Thoracic aorta (tissue), 2 donors: ENCODE data around the gene TMEM50A. TPM values are rescaled to one million over a fixed set of nuclear protein-coding genes. Genes with fewer than 3 reads are reported as not detected.
"Not testable (repeated sequence)": the region's sequence is repeated elsewhere in the genome, so short reads cannot be mapped to it uniquely, and the experiment has no call there.

Experiments used
- ATAC-seq: fragments of 150-250 bp; one replicate; pipeline ENCODE4 v1.8.0; 2017; ENCODE audit warnings: low read depth; ENCODE audit not compliant: insufficient number of reproducible peaks, low FRiP score
- DNase-seq: peaks from one replicate; pipeline ENCODE4 v3.0.0-alpha.2; 2020; ENCODE audit warnings: low spot score
- H3K27ac ChIP-seq, 2 donors: fragments of 200-600 bp; sonication (generic); 1 replicate in 1 of 2; 2 replicates in 1 of 2; pipeline ENCODE4 v1.5.1; 2016; ENCODE audit warnings: mild to moderate bottlenecking in 2 of 2, moderate library complexity in 2 of 2
- H3K27me3 ChIP-seq: fragments of 200-600 bp; sonication (generic); replicated peaks from 2 replicates; pipeline ENCODE4 v1.6.0; 2016; ENCODE audit warnings: mild to moderate bottlenecking; ENCODE audit not compliant: insufficient read depth
- H3K36me3 ChIP-seq: fragments of 200-600 bp; sonication (generic); one replicate; pipeline ENCODE4 v1.5.1; 2016
- H3K4me1 ChIP-seq, 2 donors: fragments of 200-600 bp; sonication (generic); 1 replicate in 1 of 2; 2 replicates in 1 of 2; pipeline versions ENCODE4 v1.5.1 to v1.6.0; 2016; ENCODE audit warnings: low read depth in 2 of 2, mild to moderate bottlenecking in 1 of 2; ENCODE audit not compliant: control insufficient read depth in 1 of 2
- H3K4me3 ChIP-seq: fragments of 200-600 bp; sonication (generic); 2 replicates; pipeline ENCODE4 v1.5.1; 2016; ENCODE audit warnings: mild to moderate bottlenecking
- H3K9me3 ChIP-seq: fragments of 200-600 bp; sonication (generic); 2 replicates; pipeline ENCODE4 v1.5.1; 2016
- total RNA-seq, 2 donors: library from RNA; depleted of rRNA; stranded (reverse); fragments of >200 nt; gene quantifications; one replicate each; pipeline versions ENCODE4 v1.1.0 to v1.2.3, GENCODE V29; 2016
- TF ChIP-seq, protein P1 (sequence below): fragments of 200-600 bp; sonication (generic); IDR thresholded peaks from one replicate; pipeline ENCODE4 v1.5.1; 2019; ENCODE audit warnings: antibody characterized with exemption

The TMEM50A gene
- total RNA-seq, 2 donors from 2014 or later, result 93.7 to 111 TPM

GRCh38 chr1:25388691-25389090 is 50.6 kb downstream of the TMEM50A start:
- H3K27me3 ChIP-seq, H3K4me1 ChIP-seq, H3K9me3 ChIP-seq, ATAC-seq, H3K36me3 ChIP-seq, H3K4me3 ChIP-seq, DNase-seq, H3K27ac ChIP-seq: not testable (repeated sequence)

- H3K4me3 ChIP-seq, H3K27ac ChIP-seq, H3K4me1 ChIP-seq, DNase-seq, H3K27me3 ChIP-seq, H3K9me3 ChIP-seq, ATAC-seq, H3K36me3 ChIP-seq: not testable (repeated sequence)
These were observed 51.6 kb downstream of the TMEM50A start for GRCh38 chr1:25389721-25390120.

- no peak for DNase-seq
- TF ChIP-seq, protein P1, sequence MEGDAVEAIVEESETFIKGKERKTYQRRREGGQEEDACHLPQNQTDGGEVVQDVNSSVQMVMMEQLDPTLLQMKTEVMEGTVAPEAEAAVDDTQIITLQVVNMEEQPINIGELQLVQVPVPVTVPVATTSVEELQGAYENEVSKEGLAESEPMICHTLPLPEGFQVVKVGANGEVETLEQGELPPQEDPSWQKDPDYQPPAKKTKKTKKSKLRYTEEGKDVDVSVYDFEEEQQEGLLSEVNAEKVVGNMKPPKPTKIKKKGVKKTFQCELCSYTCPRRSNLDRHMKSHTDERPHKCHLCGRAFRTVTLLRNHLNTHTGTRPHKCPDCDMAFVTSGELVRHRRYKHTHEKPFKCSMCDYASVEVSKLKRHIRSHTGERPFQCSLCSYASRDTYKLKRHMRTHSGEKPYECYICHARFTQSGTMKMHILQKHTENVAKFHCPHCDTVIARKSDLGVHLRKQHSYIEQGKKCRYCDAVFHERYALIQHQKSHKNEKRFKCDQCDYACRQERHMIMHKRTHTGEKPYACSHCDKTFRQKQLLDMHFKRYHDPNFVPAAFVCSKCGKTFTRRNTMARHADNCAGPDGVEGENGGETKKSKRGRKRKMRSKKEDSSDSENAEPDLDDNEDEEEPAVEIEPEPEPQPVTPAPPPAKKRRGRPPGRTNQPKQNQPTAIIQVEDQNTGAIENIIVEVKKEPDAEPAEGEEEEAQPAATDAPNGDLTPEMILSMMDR, result no peak
- H3K9me3 ChIP-seq, result no peaks in the 10 kb centered on the region
- peaks cover 0 to 4% of the 10 kb centered on the region in 2 donors for H3K4me1 ChIP-seq
- H3K4me3 ChIP-seq, result no peak overlapping the region
- H3K27me3 ChIP-seq, result no peaks in the 10 kb centered on the region
- no peak overlapping the region for H3K27ac ChIP-seq
- no peak for ATAC-seq
- H3K36me3 ChIP-seq, result no peaks in the 10 kb centered on the region
These were observed 54.7 kb downstream of the TMEM50A start for GRCh38 chr1:25392841-25393240.

- ATAC-seq, DNase-seq, H3K36me3 ChIP-seq, H3K27me3 ChIP-seq, H3K4me1 ChIP-seq, H3K27ac ChIP-seq, H3K9me3 ChIP-seq, H3K4me3 ChIP-seq: not testable (repeated sequence)
These were observed 59.4 kb downstream of the TMEM50A start for GRCh38 chr1:25397549-25397948.

GRCh38 chr1:25398079-25398478 is 59.9 kb downstream of the TMEM50A start:
- H3K27me3 ChIP-seq, H3K27ac ChIP-seq, H3K4me1 ChIP-seq, H3K9me3 ChIP-seq, ATAC-seq, DNase-seq, H3K4me3 ChIP-seq, H3K36me3 ChIP-seq: not testable (repeated sequence)

- ATAC-seq, H3K4me1 ChIP-seq, DNase-seq, H3K36me3 ChIP-seq, H3K4me3 ChIP-seq, H3K27me3 ChIP-seq, H3K27ac ChIP-seq, H3K9me3 ChIP-seq: not testable (repeated sequence)
- TF ChIP-seq, protein P1, result peak; percentile 24
These were observed 65.0 kb downstream of the TMEM50A start for GRCh38 chr1:25402947-25403803.

DNA sequence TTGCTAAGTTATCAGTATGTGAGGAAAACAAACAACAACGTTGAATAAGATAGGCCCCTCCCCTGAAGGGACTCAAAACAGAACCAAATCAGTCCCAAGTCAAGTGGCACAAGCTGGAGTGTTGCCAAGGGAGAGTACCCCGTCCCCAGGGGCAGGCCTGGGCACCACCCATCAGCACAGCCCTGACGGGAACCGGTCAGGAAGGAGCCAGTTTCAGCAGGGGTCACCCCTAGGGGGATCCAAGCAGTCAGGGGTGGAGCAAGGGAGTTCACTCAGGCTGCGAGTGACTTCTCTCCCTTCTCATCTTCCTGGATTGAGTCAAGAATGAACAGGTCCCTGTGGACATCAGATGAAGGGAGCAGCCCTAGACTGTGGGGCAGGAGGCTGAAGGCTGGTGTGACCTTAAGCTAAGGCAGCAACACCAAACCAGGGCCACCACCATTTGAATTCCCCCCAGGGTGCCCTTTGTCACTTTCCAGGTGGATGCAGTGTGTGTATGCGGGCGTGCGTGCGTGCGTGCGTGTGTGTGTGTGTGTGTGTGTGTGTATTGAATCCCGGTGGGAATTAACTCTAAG is 67.7 kb downstream of the TMEM50A start:
- H3K9me3 ChIP-seq, H3K27me3 ChIP-seq, DNase-seq, H3K4me3 ChIP-seq, H3K27ac ChIP-seq, H3K36me3 ChIP-seq, H3K4me1 ChIP-seq, ATAC-seq: not testable (repeated sequence)

- H3K9me3 ChIP-seq, H3K4me3 ChIP-seq, H3K4me1 ChIP-seq, H3K27me3 ChIP-seq, H3K36me3 ChIP-seq, H3K27ac ChIP-seq, DNase-seq, ATAC-seq: not testable (repeated sequence)
These were observed 71.7 kb downstream of the TMEM50A start for GRCh38 chr1:25409641-25410427.
